GM21390 (cell line): ENCODE results near the gene DIP2B.

Source experiments
- ATAC-seq: cut with Tn5 transposase; IDR thresholded peaks from one replicate; pipeline ENCODE4 v1.9.1; 2021; ENCODE audit not compliant: unreplicated experiment

DIP2B gene

DNA sequence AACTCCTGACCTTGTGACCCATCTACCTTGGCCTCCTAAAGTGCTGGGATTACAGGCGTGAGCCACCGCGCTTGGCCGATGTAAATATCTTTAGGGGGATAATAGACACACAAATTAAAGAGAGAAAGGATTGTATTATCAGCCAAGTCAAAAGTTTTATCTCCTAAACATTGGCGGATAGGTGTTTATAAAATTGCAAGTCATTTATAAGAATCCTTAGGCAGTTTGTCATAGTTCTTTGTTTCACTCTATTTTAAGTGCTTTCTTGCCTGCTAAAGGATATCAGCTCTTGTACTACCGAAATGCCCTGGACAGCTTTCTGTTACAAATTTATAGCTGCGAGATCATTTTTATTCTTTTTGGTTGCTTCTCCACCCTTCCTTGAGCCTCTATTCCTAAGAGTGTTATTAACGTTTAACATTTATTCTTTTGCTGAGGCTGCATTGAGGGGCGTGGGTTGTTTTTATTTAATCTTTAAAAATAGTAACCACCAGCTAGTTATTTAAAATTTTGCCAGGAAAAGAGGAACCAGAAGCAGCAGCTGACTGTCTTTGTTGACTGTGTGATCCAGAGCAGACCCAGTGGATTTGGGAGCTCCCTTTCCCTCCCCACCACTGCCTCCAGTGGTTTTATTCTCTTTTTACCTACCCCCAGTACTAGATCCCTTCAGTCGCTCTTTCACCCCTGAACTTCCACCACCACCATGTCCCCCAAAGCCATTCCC, 106.4 kb downstream of the DIP2B start:
- no peak for ATAC-seq

DNA sequence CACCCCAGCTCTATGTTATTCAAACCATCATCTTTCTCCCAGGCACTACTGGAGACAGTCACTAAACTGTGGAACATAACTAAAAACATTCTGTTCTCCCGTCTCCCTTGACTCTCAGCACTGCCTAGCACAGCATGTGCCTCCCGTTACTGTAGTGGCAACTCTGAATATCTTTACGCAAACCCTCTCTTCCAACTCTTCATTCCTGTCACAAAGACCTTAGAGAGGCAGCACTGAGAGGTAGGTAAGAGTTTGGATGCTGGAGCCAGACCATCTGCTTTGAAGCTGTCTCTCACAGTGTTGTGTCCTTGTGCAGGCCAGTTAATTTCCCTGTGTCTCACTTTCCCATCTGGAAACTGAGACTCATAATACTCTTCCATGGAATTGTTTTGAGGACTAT, 108.1 kb downstream of the DIP2B start:
- ATAC-seq = no peak

DNA sequence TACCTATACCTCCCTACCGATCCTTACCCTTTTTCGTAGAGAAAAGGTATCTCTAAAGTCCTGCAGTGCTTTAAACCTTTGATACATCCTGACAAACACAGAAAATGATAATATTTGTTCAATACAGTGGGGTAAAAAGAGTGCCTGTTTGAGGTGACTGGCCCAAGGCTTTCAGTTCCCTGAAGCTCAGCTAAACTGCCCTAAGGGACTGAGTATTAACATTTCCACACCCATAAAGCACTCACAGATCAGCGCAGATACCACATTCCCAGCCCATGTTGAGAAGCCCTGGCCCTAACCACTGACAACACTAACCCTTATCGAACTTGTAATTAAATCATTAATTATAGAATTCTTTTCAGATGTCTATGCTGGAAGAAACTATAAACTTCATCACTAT, 108.7 kb downstream of the DIP2B start:
- ATAC-seq = no peak

DNA sequence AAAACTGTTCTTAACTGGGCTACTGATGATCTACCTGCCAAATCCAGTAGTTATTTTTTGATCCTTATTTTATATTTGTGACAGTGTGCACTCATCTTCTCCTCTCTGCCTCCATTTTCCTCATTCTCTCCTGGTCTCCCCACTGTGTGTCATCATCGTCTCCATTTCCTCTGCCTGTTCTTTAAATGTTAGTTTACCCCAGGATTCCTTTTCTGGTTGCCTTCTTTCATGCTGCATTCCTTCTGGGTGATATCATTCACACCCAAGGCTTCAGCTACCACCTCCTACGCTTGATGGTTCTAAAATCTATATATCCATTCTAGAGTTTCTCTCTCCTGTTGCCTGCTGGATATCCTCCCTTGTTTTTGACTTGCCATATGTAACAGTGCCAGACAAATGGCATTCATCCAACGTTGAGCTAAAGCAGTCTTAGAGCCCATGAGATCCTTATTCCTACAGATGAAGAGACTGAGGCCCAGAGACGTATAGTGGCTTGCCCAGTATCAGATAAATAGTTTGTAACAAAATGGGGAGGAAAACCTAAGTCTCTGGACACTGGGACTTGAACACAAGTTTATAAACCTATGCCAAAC, 109.5 kb downstream of the DIP2B start:
- no peak for ATAC-seq

DNA sequence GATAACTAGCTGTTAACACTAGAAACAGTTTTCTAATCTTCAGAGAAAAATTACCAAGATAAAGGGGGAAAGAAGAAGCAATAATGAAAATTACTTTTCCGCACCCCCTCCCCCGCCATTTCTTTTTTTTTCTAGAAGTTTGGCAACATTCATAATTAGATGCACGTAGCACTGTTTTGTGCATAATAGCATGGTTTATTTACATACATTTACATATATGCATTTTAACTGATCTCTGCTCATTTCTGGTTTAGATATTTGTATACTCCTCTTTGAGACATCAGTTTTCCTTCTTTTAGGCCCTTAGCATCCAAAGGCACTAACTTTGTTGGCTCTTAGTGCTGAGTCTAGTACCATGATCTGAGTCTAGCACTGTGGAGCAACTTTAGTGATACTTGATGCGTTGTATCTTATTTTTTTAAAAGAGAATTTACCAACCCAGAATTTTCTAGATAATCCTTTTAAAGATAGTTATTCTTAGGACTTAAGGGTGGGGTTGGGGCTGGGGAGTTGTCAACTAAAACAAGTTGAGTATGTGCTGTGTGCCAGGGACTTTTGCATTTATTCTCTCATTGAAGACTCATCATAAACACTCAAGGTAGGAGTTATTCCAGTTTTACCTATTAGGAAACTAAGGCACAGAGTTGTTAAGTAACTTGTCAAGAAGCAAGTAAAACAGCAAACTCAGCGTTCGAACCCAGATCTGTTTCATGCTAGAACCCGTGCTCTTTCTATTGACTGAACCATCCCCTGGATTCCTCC, 110.5 kb downstream of the DIP2B start:
- ATAC-seq = no peak

DNA sequence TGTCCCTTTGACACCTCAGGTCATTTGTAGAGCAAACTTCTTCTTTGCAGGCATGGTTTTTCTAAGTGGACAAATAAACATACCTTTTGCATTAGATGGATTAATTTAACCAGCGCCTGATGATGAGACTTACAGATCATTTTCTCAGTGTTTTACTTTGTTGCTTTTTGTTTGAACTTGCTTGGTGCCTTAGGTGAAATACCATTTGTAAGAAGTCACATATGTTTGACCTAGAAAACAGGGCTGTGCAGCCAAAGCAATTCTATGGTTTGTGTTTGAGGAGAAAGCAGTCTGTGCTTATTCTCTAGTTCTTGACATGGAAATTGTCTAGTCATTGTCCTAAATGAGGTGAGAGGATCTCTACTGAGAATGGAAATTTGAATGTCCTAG, 111.1 kb downstream of the DIP2B start:
- ATAC-seq = no peak

DNA sequence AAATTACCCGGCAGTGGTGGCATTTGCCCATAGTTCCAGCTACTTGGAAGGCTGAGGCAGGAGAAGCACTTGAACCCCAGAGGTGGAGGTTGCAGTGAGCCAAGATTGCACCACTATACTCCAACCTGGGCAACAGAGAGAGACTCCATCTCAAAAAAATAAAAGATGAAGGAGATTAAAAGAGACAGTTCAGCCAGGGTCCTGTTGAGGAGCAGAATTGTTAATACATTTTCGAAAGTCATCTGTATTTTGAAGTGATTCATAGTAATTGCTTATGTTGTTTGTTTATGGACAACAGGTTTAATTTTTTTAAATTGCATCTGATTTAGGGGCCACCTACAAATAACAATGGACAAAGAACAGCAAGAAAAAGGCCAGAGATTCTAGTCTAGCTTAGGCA, 112.9 kb downstream of the DIP2B start:
- no peak for ATAC-seq

DNA sequence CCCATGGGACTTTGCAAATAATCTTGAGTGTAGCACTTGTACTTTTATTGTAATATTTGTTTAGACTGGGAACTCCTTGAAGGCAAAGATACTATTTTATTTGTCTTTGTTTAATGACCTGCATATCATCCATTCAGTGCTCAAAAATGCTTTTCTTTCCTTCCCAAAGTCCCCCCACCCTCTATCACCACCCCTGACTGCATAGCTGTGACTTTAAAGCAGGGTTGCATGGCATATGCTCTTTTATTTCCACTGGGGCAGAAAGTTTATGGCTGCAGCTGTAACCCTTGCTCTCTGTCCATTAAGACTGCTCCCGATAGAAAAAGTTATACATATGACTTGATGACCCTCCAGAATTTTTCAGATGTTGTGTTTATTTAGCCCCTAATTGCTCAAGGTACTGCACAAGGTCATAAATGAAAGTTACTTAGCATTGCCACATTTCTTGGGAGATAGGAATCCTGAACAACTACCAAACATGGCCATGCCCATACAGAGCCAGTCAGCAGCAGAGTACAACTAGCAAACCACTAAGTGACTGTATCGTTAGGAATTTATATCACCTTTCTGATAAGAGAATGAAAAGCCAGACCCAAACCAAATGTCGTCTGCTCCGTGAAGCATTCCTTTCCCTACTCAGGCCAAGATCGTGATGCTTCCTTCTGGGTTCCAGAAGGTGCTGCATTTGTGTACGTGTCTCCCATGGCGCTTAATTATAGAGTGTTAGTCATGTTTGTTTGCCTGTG, 114.3 kb downstream of the DIP2B start:
- no peak for ATAC-seq

DNA sequence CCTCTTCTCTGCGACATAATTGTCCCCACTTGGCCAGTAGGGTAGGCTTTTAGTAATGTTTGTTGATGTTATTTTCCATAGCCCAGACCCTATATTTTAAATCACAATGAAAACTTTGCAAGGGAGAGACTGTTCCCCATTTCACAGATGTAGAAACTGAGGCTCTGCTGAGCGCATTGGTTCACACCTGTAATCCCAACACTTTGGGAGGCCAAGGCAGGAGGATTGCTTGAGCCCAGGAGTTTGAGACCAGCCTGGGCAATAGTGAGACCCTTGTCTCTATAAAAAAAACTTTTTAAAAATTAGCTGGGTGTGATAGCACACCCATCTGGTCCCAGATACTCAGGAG, 114.8 kb downstream of the DIP2B start:
- no peak for ATAC-seq

DNA sequence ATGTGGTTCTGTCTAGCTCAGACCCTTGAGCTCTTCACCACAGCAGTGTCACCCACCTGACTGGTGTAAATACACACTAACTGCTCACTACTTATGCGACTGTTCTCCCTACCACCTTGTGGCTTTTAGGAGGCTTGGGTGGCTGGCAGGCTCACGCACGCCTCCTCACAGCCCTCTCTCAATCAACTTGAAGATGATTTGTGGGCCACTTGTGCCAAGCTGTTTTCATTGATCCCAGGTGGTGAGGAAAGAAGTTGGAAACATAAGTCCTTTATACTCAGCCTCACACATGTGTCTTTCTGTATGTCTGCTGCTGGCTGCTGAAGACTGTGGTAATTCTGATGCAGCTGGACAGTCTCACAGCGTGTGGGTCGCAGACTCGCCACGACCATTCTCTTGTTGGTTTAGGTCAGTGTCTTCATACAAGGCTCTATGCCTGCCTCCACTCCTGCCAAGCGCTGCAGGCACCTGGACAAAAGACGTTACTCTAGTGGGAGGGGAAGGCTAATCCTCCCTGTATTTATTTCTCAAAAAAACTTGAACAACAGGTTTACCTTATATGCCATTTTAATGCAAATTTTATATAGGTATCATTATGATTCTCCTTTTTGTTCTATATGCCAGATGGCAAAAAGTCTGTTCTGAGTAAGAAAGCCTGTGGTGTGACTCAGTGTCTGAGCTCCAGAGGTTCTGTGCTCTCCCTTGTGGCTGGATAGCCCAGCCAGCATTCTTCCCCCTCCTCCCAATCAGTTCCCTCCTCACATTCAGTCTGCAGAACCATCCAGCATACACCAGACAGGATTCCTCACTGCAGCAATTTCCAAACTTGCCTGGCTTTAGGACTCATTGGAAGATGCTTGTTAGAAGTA, 115.6 kb downstream of the DIP2B start:
- ATAC-seq = no peak

DNA sequence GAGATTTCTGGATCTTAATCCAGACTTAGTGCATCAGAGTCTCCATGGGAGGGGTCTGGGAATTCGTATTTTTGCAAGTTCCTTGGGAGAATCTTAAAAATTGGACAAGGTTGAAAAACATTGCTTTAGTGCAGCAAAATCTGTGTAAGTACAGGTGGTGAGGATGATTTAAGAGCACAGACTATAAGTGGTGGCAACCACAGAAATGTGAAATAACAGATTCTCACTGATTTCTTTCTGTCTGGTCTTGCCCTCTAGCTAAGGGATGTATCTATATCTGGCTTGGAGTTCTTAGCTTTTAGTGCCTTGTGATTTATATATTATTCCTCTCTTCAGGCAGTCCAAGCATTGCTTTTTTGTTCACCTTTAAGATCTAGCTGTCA, 116.2 kb downstream of the DIP2B start:
- no peak for ATAC-seq

DNA sequence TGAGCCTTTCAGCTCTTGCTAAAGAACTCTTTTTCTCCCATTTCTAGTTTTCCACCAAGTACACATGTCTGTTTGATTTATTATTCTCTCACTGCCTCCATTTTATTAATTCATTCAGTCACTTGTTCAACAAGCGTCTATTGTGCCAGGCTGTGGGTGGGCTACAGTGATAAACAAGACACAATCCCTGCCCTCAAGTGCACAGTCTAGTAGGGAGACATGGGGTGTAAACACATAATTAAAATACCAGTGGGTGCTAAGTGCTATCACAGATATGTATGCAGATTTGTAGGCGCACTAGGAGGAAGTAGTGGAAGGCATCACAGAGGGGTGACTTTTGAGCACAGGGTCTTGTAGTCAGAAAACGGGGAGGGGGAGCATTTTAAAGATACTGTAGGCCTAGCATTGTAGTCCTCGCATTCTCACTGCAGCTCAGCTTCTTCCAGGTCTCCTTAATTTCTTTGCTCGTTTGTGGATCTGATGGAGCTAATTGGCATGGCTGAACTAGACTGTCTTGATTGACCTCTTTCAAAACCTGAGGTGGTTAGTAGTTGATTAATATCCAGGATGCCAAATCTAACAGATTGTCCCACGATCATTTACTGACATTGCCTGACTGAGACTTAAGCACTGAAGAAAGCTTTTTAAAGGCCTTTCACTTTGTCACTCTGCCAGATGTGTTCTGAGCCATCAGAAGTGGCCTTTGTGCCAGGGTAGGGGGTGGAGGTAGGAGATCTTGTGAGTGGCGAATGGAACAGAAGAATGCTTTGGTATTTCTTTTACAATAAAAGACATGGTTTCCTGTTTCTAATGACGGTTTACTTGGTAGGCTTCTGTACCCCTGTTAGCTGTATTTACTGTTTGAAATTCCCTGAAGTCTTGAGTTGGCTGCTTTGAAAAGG, 116.9 kb downstream of the DIP2B start:
- no peak for ATAC-seq

DNA sequence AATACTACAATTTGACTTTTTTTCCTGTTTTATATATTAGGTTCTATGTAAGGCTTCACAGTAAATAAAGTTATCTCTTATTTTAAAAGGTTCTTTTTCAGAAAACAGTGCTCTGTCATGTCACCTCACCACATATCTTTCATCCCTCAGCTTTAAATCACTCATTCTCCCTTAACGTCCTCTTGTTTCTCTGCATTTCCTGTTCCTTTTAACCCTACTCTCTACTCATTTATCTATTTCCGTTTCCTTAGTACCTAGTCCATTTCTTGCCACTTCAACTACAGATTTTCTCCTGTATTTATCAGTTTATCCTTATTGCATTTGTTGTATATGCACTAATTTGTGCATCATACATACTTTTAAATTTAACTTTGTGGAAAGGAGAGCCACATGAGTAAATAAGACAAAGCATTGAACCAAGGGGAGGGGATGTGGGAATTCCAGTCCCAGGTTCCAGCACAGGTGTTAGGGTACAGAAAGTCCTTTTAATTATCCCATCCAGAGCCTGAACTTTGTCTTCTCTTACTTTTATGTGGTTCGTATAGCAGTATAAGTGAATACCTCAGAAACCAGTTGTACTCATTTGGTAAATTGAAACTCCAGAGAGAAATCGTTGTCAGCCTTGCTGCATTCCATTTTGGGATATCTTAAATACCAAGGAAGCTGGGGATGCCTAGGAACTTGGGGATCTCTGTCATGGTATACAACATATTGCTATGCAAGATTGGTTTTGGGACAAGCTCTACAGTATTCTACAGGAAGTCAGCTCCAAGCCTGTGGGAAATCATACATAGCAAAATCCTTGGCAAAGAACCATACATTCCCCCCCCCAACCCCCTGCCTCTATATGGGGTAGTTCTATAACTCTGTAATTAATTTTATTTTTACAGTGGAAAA, 120.5 kb downstream of the DIP2B start:
- no peak for ATAC-seq

DNA sequence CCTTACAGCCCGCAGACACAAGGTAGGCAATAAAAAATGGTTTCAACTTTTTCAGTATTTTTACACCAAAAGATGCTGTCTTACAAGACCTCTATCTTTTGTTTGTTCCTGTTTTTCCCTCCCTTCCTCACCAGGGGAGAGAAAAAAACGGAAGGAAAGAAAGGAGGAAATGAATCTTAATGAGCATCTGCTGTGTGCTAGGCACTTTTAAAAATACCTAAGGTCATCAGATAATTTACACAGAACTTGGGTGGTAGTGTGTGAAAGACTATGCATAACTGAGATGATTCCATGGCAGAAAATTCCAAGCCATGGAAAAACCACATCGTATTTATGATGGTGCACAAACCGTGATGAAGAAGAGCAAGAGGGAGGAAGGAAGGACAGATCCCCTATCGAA, 121.2 kb downstream of the DIP2B start:
- ATAC-seq = no peak

DNA sequence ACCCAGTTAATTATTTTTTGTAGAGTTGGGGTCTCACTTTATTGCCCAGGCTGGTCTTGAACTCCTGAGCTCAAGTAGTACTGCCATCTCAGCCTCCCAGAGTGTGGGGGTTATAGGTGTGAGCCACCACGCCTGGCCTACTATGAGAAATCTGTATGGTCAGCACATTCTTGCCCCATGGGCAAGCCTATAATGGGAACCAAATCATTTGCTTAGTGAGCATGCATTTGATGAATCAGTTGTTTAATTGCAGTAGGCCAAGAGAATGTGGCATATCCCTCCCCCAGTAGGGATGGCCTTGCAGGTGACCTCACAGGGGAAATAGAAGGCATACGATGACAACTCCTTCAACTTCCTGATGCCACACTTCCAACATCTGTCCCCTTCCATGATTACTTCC, 122.7 kb downstream of the DIP2B start:
- no peak for ATAC-seq

DNA sequence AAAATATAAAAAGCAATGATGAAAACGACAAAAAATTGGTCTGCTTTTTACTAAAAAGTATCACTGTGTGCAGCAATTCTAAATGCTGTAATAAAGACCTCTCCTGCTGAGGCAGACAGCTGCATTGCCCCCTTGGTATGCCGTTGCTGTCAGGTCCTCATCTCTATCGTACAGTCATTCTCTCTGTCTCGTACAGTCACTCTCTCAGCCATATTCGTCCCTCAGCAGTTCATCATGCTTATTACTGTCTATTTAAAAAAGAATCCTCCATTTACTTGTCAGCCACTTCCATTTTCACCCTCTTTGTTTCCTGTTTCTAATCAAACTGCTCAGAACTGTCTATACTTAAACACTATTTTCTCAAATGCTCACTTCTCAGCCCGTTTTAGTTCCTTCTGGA, 123.6 kb downstream of the DIP2B start:
- ATAC-seq = no peak

DNA sequence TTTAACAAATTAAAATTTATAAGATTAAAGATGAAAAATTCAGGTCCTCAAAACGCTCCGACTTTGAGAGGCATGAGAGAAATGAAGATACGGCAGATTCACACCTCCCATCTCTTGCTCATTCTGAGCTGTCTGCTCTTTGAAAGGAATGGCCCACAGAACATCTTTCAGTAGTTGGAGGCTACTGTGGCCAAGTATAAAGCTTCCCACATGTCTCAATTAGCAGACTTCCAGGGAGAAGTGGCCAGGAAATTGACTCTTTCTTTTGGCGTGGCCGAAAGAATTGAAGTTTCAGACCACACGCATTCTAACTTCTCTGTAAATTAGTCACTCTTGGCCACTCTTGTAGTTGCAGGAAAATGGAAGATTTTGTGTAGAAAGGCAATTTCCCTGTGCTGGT, 129.2 kb downstream of the DIP2B start:
- no peak for ATAC-seq

DNA sequence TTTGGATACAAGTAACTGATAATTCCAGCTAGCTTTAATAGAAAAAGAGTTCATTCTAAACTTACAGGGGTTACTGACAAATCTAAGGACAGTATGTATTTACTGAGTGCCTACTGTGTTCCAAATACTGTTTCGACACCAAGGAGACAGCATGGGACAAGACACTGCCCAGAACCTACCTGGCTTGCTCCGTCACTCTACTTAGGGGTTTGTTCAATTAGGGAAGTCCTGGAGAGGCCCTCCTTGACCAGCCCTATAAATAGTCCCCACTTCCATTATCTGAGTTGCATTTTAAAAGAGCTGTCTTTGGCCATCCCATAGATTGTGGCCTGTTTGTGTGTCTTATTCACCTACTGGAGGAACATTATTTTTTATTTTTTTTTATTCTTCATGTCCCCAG, 129.6 kb downstream of the DIP2B start:
- ATAC-seq = no peak

DNA sequence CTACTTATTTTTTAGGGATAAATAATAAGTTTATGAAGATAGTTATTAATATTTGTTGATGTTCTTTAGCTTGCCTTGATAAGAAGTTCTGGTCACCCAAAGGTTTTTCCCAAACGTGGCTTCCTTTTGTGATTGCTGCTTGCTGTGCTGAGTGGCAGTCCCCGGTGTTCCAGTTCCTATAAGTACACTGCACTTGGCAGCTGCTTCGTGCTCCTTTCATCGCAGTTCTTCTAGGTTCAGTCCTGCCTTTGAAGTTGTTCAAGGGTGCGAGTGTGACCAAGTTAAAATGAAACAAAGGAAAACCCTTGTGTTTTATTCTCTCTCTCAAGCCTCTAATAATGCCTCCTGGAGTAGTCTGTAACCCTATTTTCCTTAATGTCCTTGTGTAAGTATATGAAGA, 130.6 kb downstream of the DIP2B start:
- ATAC-seq = no peak
